ENCODE results near the gene HK2. TPM values are rescaled to one million over a fixed set of nuclear protein-coding genes. Genes with fewer than 3 reads are reported as not detected.

The HK2 gene
- total and polyA plus RNA-seq, 2 donors (not counting 3 experiments of a cell fraction or from before 2014, with no cell fraction given) = 3.4 to 13.0 TPM

DNA sequence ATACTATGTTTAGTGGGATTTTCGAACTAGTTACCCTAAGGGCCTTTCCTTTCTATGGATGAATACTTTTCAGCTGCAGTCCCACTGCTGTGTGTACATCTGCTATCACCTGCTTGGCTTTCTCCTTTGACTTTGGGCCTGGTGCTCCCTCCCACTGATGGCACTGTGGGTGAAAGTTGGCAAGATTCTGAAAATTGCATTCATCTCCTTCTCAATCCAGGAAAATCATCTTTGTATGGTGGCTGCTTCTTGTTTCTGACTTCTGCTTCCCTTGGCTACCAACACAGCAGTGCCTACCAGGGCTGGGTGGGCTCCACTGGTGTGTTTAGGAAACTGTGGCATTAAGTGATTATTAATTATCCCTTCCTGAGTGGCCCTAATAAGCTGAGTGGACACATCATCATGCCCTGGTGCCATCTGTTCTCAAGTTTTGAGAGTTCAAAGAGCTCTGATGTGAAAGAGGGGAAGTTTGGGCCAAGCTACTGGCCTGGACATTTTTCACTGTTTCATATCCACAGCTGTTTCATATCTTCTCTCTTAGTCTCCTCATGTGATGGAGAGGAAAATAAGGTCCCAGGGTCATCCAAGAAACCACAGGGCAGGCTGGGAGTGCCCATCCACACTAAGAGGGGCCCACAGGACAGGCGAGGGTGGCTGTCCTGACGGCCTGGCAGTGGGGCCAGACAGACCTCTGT lies 16.7 kb downstream of the HK2 start:
- no peak for FAIRE-seq

More for the DNA sequence above, 16.7 kb downstream of the HK2 start:
- H3K27me3 ChIP-seq (ENCODE audit: control insufficient read depth in 2 of 2, insufficient read depth in 2 of 2, low read length in 2 of 2) = no peaks in the 10 kb centered on the region
- ChIA-PET POLR2A (no interaction called here), CTCF (interaction anchor here (1.3 to 4.3 kb wide), 2 partner anchors 14 to 160 kb away, joined by 3 to 40 read pairs; partner anchors contain the start of gene HK2)
- peaks cover 0 to 3% of the 10 kb centered on the region in 2 experiments for H3K36me3 ChIP-seq (ENCODE audit: control insufficient read depth in 2 of 2, extremely low read depth in 1 of 2, insufficient read depth in 2 of 2, low read length in 2 of 2)
- H3K4me1 ChIP-seq (ENCODE audit: control insufficient read depth, extremely low read depth, insufficient read depth, low read length) = peaks cover 16% of the 10 kb centered on the region
- intact Hi-C loops (cut with micrococcal nuclease) (no loop called here), dilution Hi-C loops (cut with MboI; ENCODE audit: extremely low pct_ligation_motif_present, low sequenced_read_pairs) (no loop called here)
- H3K27ac ChIP-seq (ENCODE audit: insufficient read depth, low read depth, low read length) = no peak overlapping the region
- H3K9me3 ChIP-seq (replicated peaks; ENCODE audit: control insufficient read depth, insufficient read depth, low read length) = no peaks in the 10 kb centered on the region
- H3K79me2 ChIP-seq (ENCODE audit: control insufficient read depth, insufficient read depth, low read length) = peaks cover 7% of the 10 kb centered on the region
- BruUV-seq (replicated peaks) = no TSS peak
- H3K4me3 ChIP-seq (replicated peaks in 1 of 3; ENCODE audit: insufficient read depth in 1 of 3, low read depth in 1 of 3, low read length in 3 of 3) = no peak overlapping the region
- no peak for TF ChIP-seq MYC (IDR thresholded peaks at IDR 0.05; ENCODE audit: low read depth, low read length)
- no peak for TF ChIP-seq POLR2AphosphoS5 (IDR thresholded peaks at IDR 0.05; ENCODE audit: insufficient read depth, low read depth, low read length)
- TF ChIP-seq GATA2 (IDR thresholded peaks at IDR 0.05; ENCODE audit: insufficient read depth, insufficient read length, low read depth, low read length) = no peak
- no peak for TF ChIP-seq FOS (IDR thresholded peaks at IDR 0.05; ENCODE audit: borderline replicate concordance, insufficient read depth, low read length)
- TF ChIP-seq JUN (IDR thresholded peaks at IDR 0.05; ENCODE audit: borderline replicate concordance, insufficient read depth, insufficient read length, low read depth) = no peak
- TF ChIP-seq, protein P1, sequence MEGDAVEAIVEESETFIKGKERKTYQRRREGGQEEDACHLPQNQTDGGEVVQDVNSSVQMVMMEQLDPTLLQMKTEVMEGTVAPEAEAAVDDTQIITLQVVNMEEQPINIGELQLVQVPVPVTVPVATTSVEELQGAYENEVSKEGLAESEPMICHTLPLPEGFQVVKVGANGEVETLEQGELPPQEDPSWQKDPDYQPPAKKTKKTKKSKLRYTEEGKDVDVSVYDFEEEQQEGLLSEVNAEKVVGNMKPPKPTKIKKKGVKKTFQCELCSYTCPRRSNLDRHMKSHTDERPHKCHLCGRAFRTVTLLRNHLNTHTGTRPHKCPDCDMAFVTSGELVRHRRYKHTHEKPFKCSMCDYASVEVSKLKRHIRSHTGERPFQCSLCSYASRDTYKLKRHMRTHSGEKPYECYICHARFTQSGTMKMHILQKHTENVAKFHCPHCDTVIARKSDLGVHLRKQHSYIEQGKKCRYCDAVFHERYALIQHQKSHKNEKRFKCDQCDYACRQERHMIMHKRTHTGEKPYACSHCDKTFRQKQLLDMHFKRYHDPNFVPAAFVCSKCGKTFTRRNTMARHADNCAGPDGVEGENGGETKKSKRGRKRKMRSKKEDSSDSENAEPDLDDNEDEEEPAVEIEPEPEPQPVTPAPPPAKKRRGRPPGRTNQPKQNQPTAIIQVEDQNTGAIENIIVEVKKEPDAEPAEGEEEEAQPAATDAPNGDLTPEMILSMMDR (IDR thresholded peaks at IDR 0.05; ENCODE audit: extremely low read depth in 1 of 2, insufficient read depth in 1 of 2, low read depth in 1 of 2, low read length in 2 of 2) = no peak
- TF ChIP-seq POLR2A (IDR thresholded peaks at IDR 0.05; ENCODE audit: low read depth, low read length) = no peak
- no peak overlapping the region for H3K4me2 ChIP-seq (ENCODE audit: insufficient read depth, low read length)
- H4K20me1 ChIP-seq (replicated peaks; ENCODE audit: control insufficient read depth, extremely low read depth, insufficient read depth, low read length) = no peaks in the 10 kb centered on the region
- no peak overlapping the region for H2AFZ ChIP-seq (ENCODE audit: low read depth, low read length)
- H3K9me1 ChIP-seq (replicated peaks; ENCODE audit: control insufficient read depth, extremely low read depth, insufficient read depth, low read length) = no peaks in the 10 kb centered on the region
- no peak overlapping the region for H3K9ac ChIP-seq (replicated peaks; ENCODE audit: extremely low read depth, insufficient read depth, low read length)
- no peak for DNase-seq (ENCODE audit: low read depth, low spot score)
